Mesenteric fat pad (tissue), 1 donor: ENCODE results near the gene AMACR. TPM values are rescaled to one million over a fixed set of nuclear protein-coding genes. Genes with fewer than 3 reads are reported as not detected.

Experiments
- DNase-seq: peaks from one replicate; pipeline ENCODE4 v3.0.0-alpha.2; 2020; ENCODE audit warnings: low spot score
- total RNA-seq: library from RNA; stranded (reverse); fragmentation: NEBNext Ultra II Directional; extraction: Animal tissue kit (Norgen Biotek cat#: 25700); gene quantifications from one replicate; pipeline ENCODE4 v1.2.1, GENCODE V29; 2021
- donor health status: DM: yes; HTN: yes; CAD: no.

AMACR gene
- total RNA-seq, 1 donor from 2014 or later = 5.6 TPM

- no peak for DNase-seq
Measured at GRCh38 chr5:34009610-34010009, 1.8 kb upstream of the AMACR start.

- DNase-seq = no peak
Measured at GRCh38 chr5:34008802-34009201, 952 bp upstream of the AMACR start.

GRCh38 chr5:34007201-34007620 is 639 bp downstream of the AMACR start:
- no peak for DNase-seq

- no peak for DNase-seq
Measured at GRCh38 chr5:34005681-34006080, 2.2 kb downstream of the AMACR start.

GRCh38 chr5:34005211-34005610 is 2.6 kb downstream of the AMACR start:
- DNase-seq = no peak

- DNase-seq = no peak
Measured at GRCh38 chr5:34003941-34004340, 3.9 kb downstream of the AMACR start.

- no peak for DNase-seq
Measured at GRCh38 chr5:34002629-34003328, 5.1 kb downstream of the AMACR start.

- DNase-seq = no peak
Measured at GRCh38 chr5:34001241-34001841, 6.5 kb downstream of the AMACR start.

- no peak for DNase-seq
Measured at GRCh38 chr5:33999978-34000377, 7.9 kb downstream of the AMACR start.

GRCh38 chr5:33997331-33997983 is 10.4 kb downstream of the AMACR start:
- no peak for DNase-seq

GRCh38 chr5:33995865-33996264 is 12.0 kb downstream of the AMACR start:
- no peak for DNase-seq

- DNase-seq = no peak
Measured at GRCh38 chr5:33994845-33995244, 13.0 kb downstream of the AMACR start.

- DNase-seq = no peak
Measured at GRCh38 chr5:33992864-33993263, 15.0 kb downstream of the AMACR start.

GRCh38 chr5:33985447-33985846 is 22.4 kb downstream of the AMACR start:
- no peak for DNase-seq

GRCh38 chr5:33984671-33985124 is 23.2 kb downstream of the AMACR start, which contains the start of gene SLC45A2:
TSS of gene SLC45A2 (minus strand) at chr5:33984693. CDS start at chr5:33984583, 110 bp downstream.
- DNase-seq = no peak

GRCh38 chr5:33984178-33984577 is 23.7 kb downstream of the AMACR start:
- DNase-seq = no peak

- DNase-seq = no peak
Measured at GRCh38 chr5:33981408-33982162, 26.3 kb downstream of the AMACR start.

- DNase-seq = no peak
Measured at GRCh38 chr5:33980030-33980429, 27.8 kb downstream of the AMACR start.

GRCh38 chr5:33978306-33978705 is 29.5 kb downstream of the AMACR start:
- DNase-seq = no peak

GRCh38 chr5:33976307-33976706 is 31.5 kb downstream of the AMACR start:
- DNase-seq = no peak

- no peak for DNase-seq
Measured at GRCh38 chr5:33975852-33976251, 32.0 kb downstream of the AMACR start.

- DNase-seq = no peak
Measured at GRCh38 chr5:33973271-33973670, 34.6 kb downstream of the AMACR start.
